IMR-90 (cell line): Measurements from ENCODE around the gene MSI2. TPM values are rescaled to one million over a fixed set of nuclear protein-coding genes. Genes with fewer than 3 reads are reported as not detected.

Experiments
- ATAC-seq: fragments of 200-7000 bp; cut with Tn5 transposase; 2 replicates; pipeline ENCODE4 v1.9.1; 2020; ENCODE audit warnings: low read depth, mild to moderate bottlenecking, moderate library complexity
- BruUV-seq: library from RNA; stranded (reverse); fragments of 400-500 nt; replicated peaks from 2 replicates; lab custom pipeline; 2021; lab: Mats Ljungman, UMichigan
- CTCF ChIA-PET: fragments of 300-600 bp; formaldehyde crosslinking; extraction: SDS; loops from one replicate; lab custom pipeline; 2021; ENCODE audit warnings: antibody characterized with exemption; lab: Yijun Ruan, JAX
- POLR2A ChIA-PET: fragments of 300-600 bp; sonication (Branson Sonifier 250); formaldehyde crosslinking; loops from one replicate; lab custom pipeline; 2022; ENCODE audit warnings: antibody characterized with exemption; ENCODE audit not compliant: unreplicated experiment; lab: Charles Lee
- DNase-seq: peaks from one replicate; pipeline ENCODE4 v3.0.0; 2013
- H2AFZ ChIP-seq: replicated peaks from 2 replicates; pipeline ENCODE3; 2013; ENCODE audit warnings: low read length, mild to moderate bottlenecking; ENCODE audit not compliant: poor library complexity
- H2AK5ac ChIP-seq: 2 replicates; pipeline ENCODE4 v1.6.1; 2013; ENCODE audit warnings: low read depth, low read length, inconsistent platforms
- H2AK9ac ChIP-seq: replicated peaks from 2 replicates; pipeline ENCODE3; 2013; ENCODE audit warnings: mild to moderate bottlenecking, low read depth, low read length, moderate library complexity; ENCODE audit not compliant: poor library complexity
- H2BK120ac ChIP-seq: 2 replicates; pipeline ENCODE4 v1.6.1; 2013; ENCODE audit warnings: low read depth, low read length, inconsistent platforms
- H2BK15ac ChIP-seq: 3 replicates; pipeline ENCODE4 v1.6.1; 2013; ENCODE audit warnings: low read depth, low read length, inconsistent platforms
- H2BK20ac ChIP-seq: 2 replicates; pipeline ENCODE4 v1.6.1; 2013; ENCODE audit warnings: low read depth, mild to moderate bottlenecking, inconsistent platforms, low read length, moderate library complexity
- H2BK5ac ChIP-seq: 2 replicates; pipeline ENCODE4 v1.6.1; 2013; ENCODE audit warnings: mild to moderate bottlenecking, low read depth, low read length, inconsistent platforms; ENCODE audit not compliant: poor library complexity, severe bottlenecking
- H3K14ac ChIP-seq: replicated peaks from 2 replicates; pipeline ENCODE4 v1.6.1; 2013; ENCODE audit warnings: low read depth, low read length, inconsistent platforms
- H3K18ac ChIP-seq: 2 replicates; pipeline ENCODE4 v1.6.1; 2013; ENCODE audit warnings: low read depth, low read length, control low read depth
- H3K23ac ChIP-seq: 2 replicates; pipeline ENCODE4 v1.6.1; 2013; ENCODE audit warnings: low read depth, low read length, inconsistent platforms
- H3K27ac ChIP-seq: 2 replicates; pipeline ENCODE4 v1.5.1; 2013; ENCODE audit warnings: mild to moderate bottlenecking, control low read depth, low read length; ENCODE audit not compliant: insufficient read depth
- H3K27me3 ChIP-seq: 2 replicates; pipeline ENCODE4 v1.6.1; 2013; ENCODE audit warnings: low read length; ENCODE audit not compliant: control insufficient read depth, insufficient read depth
- H3K36me3 ChIP-seq: 2 replicates; pipeline ENCODE4 v1.6.1; 2013; ENCODE audit warnings: low read length, mixed read lengths; ENCODE audit not compliant: control insufficient read depth, insufficient read depth
- H3K4ac ChIP-seq: 2 replicates; pipeline ENCODE4 v1.6.1; 2013; ENCODE audit warnings: low read depth, low read length, inconsistent platforms
- H3K4me1 ChIP-seq: 2 replicates; pipeline ENCODE4 v1.6.1; 2013; ENCODE audit warnings: low read length, mixed read lengths; ENCODE audit not compliant: control insufficient read depth, insufficient read depth
- H3K4me2 ChIP-seq: 2 replicates; pipeline ENCODE4 v1.6.1; 2013; ENCODE audit warnings: low read depth, mild to moderate bottlenecking, control low read depth, low read length, moderate library complexity
- H3K4me3 ChIP-seq: 2 replicates; pipeline ENCODE4 v1.5.1; 2013; ENCODE audit warnings: low read depth, mild to moderate bottlenecking, control low read depth, low read length, moderate library complexity; ENCODE audit not compliant: insufficient read depth
- H3K56ac ChIP-seq: 2 replicates; pipeline ENCODE4 v1.6.1; 2013; ENCODE audit warnings: low read length, inconsistent platforms; ENCODE audit not compliant: insufficient read depth; ENCODE audit errors: extremely low read depth
- H3K79me1 ChIP-seq, 2 experiments: 2 replicates each; pipeline ENCODE4 v1.6.1; 2013; ENCODE audit warnings: low read length in 2 of 2, inconsistent platforms in 1 of 2, low read depth in 1 of 2
- H3K9ac ChIP-seq: 2 replicates; pipeline ENCODE4 v1.6.1; 2013; ENCODE audit warnings: low read depth, low read length, control low read depth
- H3K9me1 ChIP-seq: 2 replicates; pipeline ENCODE4 v1.6.1; 2013; ENCODE audit warnings: low read length, inconsistent platforms; ENCODE audit not compliant: insufficient read depth
- H3K9me3 ChIP-seq: 2 replicates; pipeline ENCODE4 v1.6.1; 2013; ENCODE audit warnings: low read length; ENCODE audit not compliant: control insufficient read depth, insufficient read depth
- H4K20me1 ChIP-seq: 2 replicates; pipeline ENCODE4 v1.6.1; 2013; ENCODE audit warnings: low read length, inconsistent platforms; ENCODE audit not compliant: insufficient read depth
- H4K5ac ChIP-seq: 2 replicates; pipeline ENCODE4 v1.6.1; 2013; ENCODE audit warnings: mild to moderate bottlenecking, low read depth, low read length, control low read depth
- H4K8ac ChIP-seq, 2 experiments: 2 replicates each; pipeline ENCODE4 v1.6.1; 2013; ENCODE audit warnings: low read depth in 2 of 2, low read length in 2 of 2, control low read depth in 1 of 2, inconsistent platforms in 1 of 2
- H4K91ac ChIP-seq: 2 replicates; pipeline ENCODE4 v1.6.1; 2013; ENCODE audit warnings: low read depth, low read length, inconsistent platforms; ENCODE audit not compliant: insufficient read depth
- CHD1 ChIP-seq: IDR thresholded peaks from 2 replicates; pipeline ENCODE4 v1.6.1; 2012; ENCODE audit warnings: low read depth, low read length, improper control_type of control experiment
- MAZ ChIP-seq: IDR thresholded peaks from 2 replicates; pipeline ENCODE4 v1.6.1; 2012; ENCODE audit warnings: low read depth, mild to moderate bottlenecking, low read length, improper control_type of control experiment, moderate library complexity, borderline replicate concordance
- NFE2L2 ChIP-seq: fragments of 150-350 bp; IDR thresholded peaks from 2 replicates; pipeline ENCODE4 v1.6.1; 2016; ENCODE audit warnings: low read depth, mild to moderate bottlenecking, low read length
- SMC3 ChIP-seq: fragments of 150-350 bp; IDR thresholded peaks from 2 replicates; pipeline ENCODE4 v1.6.1; 2016; ENCODE audit warnings: low read depth, mild to moderate bottlenecking, antibody characterized with exemption, low read length, moderate library complexity
- WGBS, 2 experiments: methylation state at CpG; one replicate each; pipeline versions ENCODE4 v1.1.5 to v1.1.7; 2013; ENCODE audit warnings: missing lambda C conversion rate in 2 of 2; ENCODE audit not compliant: insufficient read length in 1 of 2; ENCODE audit errors: extremely low coverage in 2 of 2; 5-methylcytosine and 5-hydroxymethylcytosine counted together
- dilution Hi-C: fragments of 300-500 bp; cut with HindIII; formaldehyde crosslinking; loops from one replicate; pipeline ENCODE4 v1.14.3; 2018; ENCODE audit warnings: low sequenced_read_pairs; ENCODE audit not compliant: unreplicated experiment
- in situ Hi-C: fragments of 300-500 bp; cut with MboI; formaldehyde crosslinking; loops from 3 replicates; pipeline ENCODE4 v1.14.3; 2019; ENCODE audit warnings: low sequenced_read_pairs, inconsistent platforms, mixed read lengths
- intact Hi-C: fragments of 100-400 bp; cut with micrococcal nuclease; formaldehyde crosslinking; loops from 2 replicates; pipeline ENCODE4 v1.10.0; 2022
- polyA plus RNA-seq, 3 experiments: library from polyadenylated mRNA; depleted of rRNA; stranded (reverse); fragments of >200 nt; gene quantifications; 2 replicates each; pipeline ENCODE4 v1.2.3, GENCODE V29; 2012; ENCODE audit warnings: low replicate concordance in 1 of 3
- total RNA-seq: library from RNA; depleted of rRNA; stranded (reverse); fragments of >200 nt; gene quantifications from 2 replicates; pipeline ENCODE4 v1.2.3, GENCODE V29; 2012

The MSI2 gene
- total and polyA plus RNA-seq, 2 of the 4 experiments (the other 2 are of a cell fraction): 13.0 to 16.0 TPM

- BruUV-seq: no TSS peak
- Histone ChIP-seq H3K4me1 (peaks cover 13% of the 10 kb centered on the region), H3K27me3 (no peaks in the 10 kb centered on the region), H3K9me1 (peaks cover 7% of the 10 kb centered on the region), H2BK120ac (peak overlapping the region; percentile 21), H2BK15ac (peak overlapping the region; percentile 46; the same call in 1 of the 3 replicates), H2BK5ac (peak overlapping the region; percentile 95), H4K20me1 (no peaks in the 10 kb centered on the region), H2BK20ac (peak overlapping the region; percentile 73; the same call in 1 of the 2 replicates), H3K27ac (peak overlapping the region; percentile 10; the same call in 1 of the 2 replicates), H3K4me2 (no peak overlapping the region), H2AK5ac (peak overlapping the region; percentile 70), H3K4me3 (no peak overlapping the region), H3K18ac (peak overlapping the region; percentile 51), H3K9ac (no peak overlapping the region), H4K8ac (peak overlapping the region; percentile 24 to 91; a peak in 1 of 4 replicates), H4K91ac (peak overlapping the region; percentile 63), H3K14ac (no peak overlapping the region; the same call in 1 of the 2 replicates), H3K36me3 (no peaks in the 10 kb centered on the region), H2AFZ (no peak overlapping the region), H3K4ac (peak overlapping the region; percentile 24; the same call in 1 of the 2 replicates), H4K5ac (no peak overlapping the region), H3K9me3 (no peaks in the 10 kb centered on the region; the same call in 1 of the 2 replicates), H3K79me1 (peaks cover 8 to 19% of the 10 kb centered on the region in 2 experiments; a peak in 3 of 4 replicates), H3K56ac (no peak overlapping the region), H3K23ac (no peak overlapping the region), H2AK9ac (no peak overlapping the region)
- ChIA-PET POLR2A (no interaction called here), CTCF (interaction anchor here (0.5 kb wide), 1 partner anchor 112 kb away, joined by 3 read pairs; no protein-coding TSS in a partner anchor)
- no peak for DNase-seq
- intact Hi-C loops: no loop called here
- TF ChIP-seq MAZ (no peak), SMC3 (no peak), CHD1 (no peak), NFE2L2 (no peak)
- no peak for ATAC-seq
- WGBS, 2 experiments: 100% methylated on average over 1 of the region's 6 CpGs; no CpG with 5 or more reads in 1 of the 2 experiments
- dilution Hi-C loops: no loop called here
- in situ Hi-C loops: no loop called here
Measured at GRCh38 chr17:57368637-57369336, 112.5 kb downstream of the MSI2 start.
